Tibial nerve (tissue), 4 donors: Measurements from ENCODE around the gene KCTD11. TPM values are rescaled to one million over a fixed set of nuclear protein-coding genes. Genes with fewer than 3 reads are reported as not detected.
A peak's percentile ranks its signal among the peaks of the same experiment; 100 is the strongest.

Experiments
- DNase-seq, 2 donors: peaks; one replicate each; pipeline ENCODE4 v3.0.0-alpha.2; 2019; ENCODE audit warnings: low spot score in 2 of 2
- H3K27ac ChIP-seq, 4 donors: fragments of 200-600 bp; sonication (generic) in 3 of 4; one replicate each; pipeline ENCODE4 v1.5.1; 2017 to 2019; ENCODE audit warnings: mild to moderate bottlenecking in 1 of 4
- H3K27me3 ChIP-seq, 2 donors: fragments of 200-600 bp; sonication (generic) in 1 of 2; one replicate each; pipeline versions ENCODE4 v1.5.1 to v1.6.0; 2017 to 2019
- H3K36me3 ChIP-seq, 3 donors: fragments of 200-600 bp; sonication (generic); one replicate each; pipeline ENCODE4 v1.5.1; 2018 to 2019
- H3K4me1 ChIP-seq, 4 donors: fragments of 200-600 bp; sonication (generic) in 3 of 4; one replicate each; pipeline ENCODE4 v1.5.1; 2017 to 2019
- H3K4me3 ChIP-seq, 4 donors: fragments of 200-600 bp; sonication (generic) in 3 of 4; one replicate each; pipeline ENCODE4 v1.5.1; 2017 to 2019; ENCODE audit warnings: mild to moderate bottlenecking in 1 of 4, moderate library complexity in 1 of 4
- H3K9me3 ChIP-seq, 4 donors: fragments of 200-600 bp; sonication (generic) in 3 of 4; one replicate each; pipeline ENCODE4 v1.5.1; 2017 to 2019
- CTCF ChIP-seq, 5 experiments: fragments of 200-600 bp in 3 of 5; fragments of 450-650 bp in 2 of 5; sonication (generic) in 3 of 5; IDR thresholded peaks; one replicate each; pipeline ENCODE4 v1.5.1; 2016 to 2019; ENCODE audit warnings: antibody characterized with exemption in 5 of 5, mild to moderate bottlenecking in 3 of 5, moderate library complexity in 2 of 5
- EP300 ChIP-seq, 2 donors: sonication (generic); formaldehyde crosslinking; IDR thresholded peaks; one replicate each; pipeline ENCODE4 v1.6.1; 2017; ENCODE audit warnings: antibody characterized with exemption in 2 of 2, mild to moderate bottlenecking in 1 of 2
- POLR2A ChIP-seq, 2 donors: fragments of 450-650 bp; IDR thresholded peaks; one replicate each; pipeline ENCODE4 v1.6.1; 2017; ENCODE audit warnings: antibody characterized with exemption in 2 of 2, mild to moderate bottlenecking in 2 of 2, moderate library complexity in 2 of 2
- WGBS, 2 donors: methylation state at CpG; one replicate each; pipeline ENCODE4 v1.1.5; 2018; 5-methylcytosine and 5-hydroxymethylcytosine counted together
- total RNA-seq, 4 donors: library from RNA; depleted of rRNA; stranded (reverse); fragments of >200 nt; gene quantifications; one replicate each; pipeline ENCODE4 v1.1.0, GENCODE V29; 2016

The KCTD11 gene
- total RNA-seq, 4 donors from 2014 or later, result 25.3 to 35.4 (median 28.7) TPM

GRCh38 chr17:7392696-7393612 lies 41.0 kb downstream of the KCTD11 start:
- H3K9me3 ChIP-seq, result no peaks in the 10 kb centered on the region
- TF ChIP-seq EP300 (IDR thresholded peaks at IDR 0.05) (no peak), POLR2A (IDR thresholded peaks at IDR 0.05) (no peak), CTCF (IDR thresholded peaks at IDR 0.05) (no peak)
- no peaks in the 10 kb centered on the region for H3K27me3 ChIP-seq
- peak overlapping the region; percentile 77 to 95 (median 88) for H3K4me3 ChIP-seq
- H3K27ac ChIP-seq, result peak overlapping the region in 3 of 4 donors; percentile 90 to 96 (median 92)
- WGBS, 2 donors, result 68% methylated on average over 39 to 42 of the region's 42 CpGs
- peaks cover 0 to 27% (median 15%) of the 10 kb centered on the region in 4 donors for H3K4me1 ChIP-seq
- DNase-seq, result no peak
- H3K36me3 ChIP-seq, result peaks cover 0 to 51% (median 0%) of the 10 kb centered on the region in 3 donors

DNA sequence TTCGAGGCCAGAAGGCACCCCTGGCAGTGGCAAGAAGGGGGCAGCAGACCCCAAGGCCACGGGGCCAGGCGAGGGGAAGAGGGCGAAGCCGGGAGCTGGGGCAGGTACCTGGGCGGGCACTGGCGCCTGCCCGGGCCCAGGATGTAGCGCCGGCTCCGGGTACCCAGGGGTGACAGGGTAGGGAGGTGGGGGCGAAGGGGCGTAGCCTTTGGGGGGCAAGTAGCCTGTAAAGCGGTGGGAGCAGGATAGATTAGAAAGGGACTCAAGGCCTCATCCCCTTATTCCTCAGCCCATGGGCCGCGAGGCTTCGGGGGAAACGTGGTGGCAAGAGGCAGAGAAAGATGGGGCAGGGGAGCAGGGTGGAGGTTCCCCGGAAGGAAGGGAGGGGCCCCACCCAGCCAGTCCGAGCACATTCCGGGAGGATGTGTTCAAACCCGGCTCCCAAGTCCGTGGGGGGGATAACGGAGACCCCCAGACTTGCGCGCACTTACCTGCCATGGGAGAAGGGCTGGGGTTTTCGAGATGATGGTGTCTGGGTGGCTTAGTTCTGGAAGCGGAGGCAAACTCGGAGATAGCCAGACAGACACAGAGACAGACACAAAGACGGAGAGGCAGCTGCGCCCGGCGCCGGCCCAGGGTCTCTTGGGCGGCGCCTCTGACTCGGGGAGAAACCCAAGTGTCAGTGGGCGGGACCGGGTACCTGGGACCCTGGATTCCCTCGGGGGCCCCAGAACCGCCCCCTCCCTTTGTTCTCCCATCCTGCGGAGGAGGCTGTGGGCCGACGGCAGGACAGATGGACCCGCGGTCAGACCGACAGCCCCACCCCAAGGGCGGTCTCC lies 41.9 kb downstream of the KCTD11 start:
- Histone ChIP-seq H3K36me3 (peaks cover 0 to 42% (median 0%) of the 10 kb centered on the region in 3 donors), H3K4me3 (peak overlapping the region; percentile 77 to 95 (median 88)), H3K27ac (peak overlapping the region; percentile 86 to 96 (median 91)), H3K9me3 (no peaks in the 10 kb centered on the region), H3K4me1 (peaks cover 0 to 27% (median 15%) of the 10 kb centered on the region in 4 donors), H3K27me3 (no peaks in the 10 kb centered on the region)
- WGBS, 2 donors, result 4 to 6% methylated on average over 40 to 47 of the region's 48 CpGs
- DNase-seq, result no peak
- TF ChIP-seq EP300 (IDR thresholded peaks at IDR 0.05) (no peak), CTCF (IDR thresholded peaks at IDR 0.05) (no peak), POLR2A (IDR thresholded peaks at IDR 0.05) (no peak)

DNA sequence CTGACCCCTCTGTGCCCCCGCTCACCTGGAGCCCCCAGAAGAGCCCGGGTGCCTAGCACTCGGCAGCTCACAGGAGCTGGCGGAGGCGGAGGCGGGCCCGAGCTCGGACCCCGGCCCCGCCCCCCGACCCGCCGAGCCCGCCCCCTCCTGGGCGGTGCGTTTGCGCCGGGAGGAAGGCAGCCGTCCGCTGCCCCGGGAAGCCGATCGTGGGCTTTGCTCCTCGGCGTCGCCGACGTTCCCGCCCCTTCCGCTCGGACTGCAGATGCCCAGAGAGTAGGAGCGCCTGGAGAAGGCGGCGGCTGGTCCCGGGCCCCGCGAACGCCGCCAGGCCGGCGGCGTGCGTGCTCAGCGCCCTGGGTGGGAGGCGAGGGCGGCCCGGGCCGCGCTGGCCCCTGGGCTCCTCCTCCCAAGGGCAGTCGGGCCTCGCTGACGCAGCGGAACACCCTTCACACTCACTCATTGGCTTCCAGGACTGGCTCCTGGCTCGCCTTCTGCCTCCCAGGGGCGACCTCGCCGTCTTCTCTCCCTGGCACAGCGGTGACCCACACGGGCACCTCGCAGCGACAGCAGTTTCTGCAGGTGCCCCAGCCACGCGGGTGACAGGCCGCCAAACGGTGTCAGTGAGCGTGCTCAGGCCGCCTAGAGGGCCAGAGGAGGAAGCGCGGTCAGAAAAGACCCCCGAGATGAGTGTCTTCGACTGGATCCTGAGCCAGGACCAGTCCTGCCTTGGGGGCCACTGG lies 42.7 kb downstream of the KCTD11 start, which contains the start of gene PLSCR3:
Gene PLSCR3, minus strand, starts transcription at position 74 of the 740 bp plus-strand sequence. CDS start 415 bp downstream, outside the sequence.
- DNase-seq, result peak; percentile 74 to 76
- Histone ChIP-seq H3K27me3 (no peaks in the 10 kb centered on the region), H3K4me3 (peak within 1 kb of the TSS; percentile 77 to 95 (median 88)), H3K9me3 (no peaks in the 10 kb centered on the region), H3K27ac (peak within 1 kb of the TSS; percentile 86 to 96 (median 91)), H3K4me1 (peaks cover 0 to 27% (median 15%) of the 10 kb centered on the region in 4 donors), H3K36me3 (peaks cover 0 to 34% (median 0%) of the 10 kb centered on the region in 3 donors)
- WGBS, 2 donors, result 0% methylated on average over 12 to 23 of the region's 71 CpGs
- peak; percentile 83 to 90 for TF ChIP-seq POLR2A (IDR thresholded peaks at IDR 0.05)
- peak in 4 of 5 experiments; percentile 28 to 72 (median 52) for TF ChIP-seq CTCF (IDR thresholded peaks at IDR 0.05)
- TF ChIP-seq EP300 (IDR thresholded peaks at IDR 0.05), result peak in 1 of 2 donors; percentile 93

DNA sequence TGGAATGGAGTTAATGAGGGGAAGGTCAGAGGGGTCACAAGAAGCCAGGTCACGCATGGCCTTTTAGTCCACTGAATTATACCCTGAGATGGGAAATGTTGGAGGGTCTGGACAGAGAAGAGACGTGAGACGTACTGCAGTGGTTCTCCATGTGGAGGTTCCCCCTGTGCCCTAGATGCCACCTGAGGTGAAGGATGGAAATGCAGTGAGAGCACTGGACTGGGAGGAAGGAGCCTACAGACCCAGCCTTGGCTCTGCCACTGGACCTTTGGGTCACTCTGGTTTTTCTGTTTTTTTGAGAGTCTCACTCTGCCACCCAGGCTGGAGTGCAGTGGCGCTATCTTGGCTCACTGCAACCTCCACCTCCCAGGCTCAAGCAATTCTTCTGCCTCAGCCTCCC lies 44.2 kb downstream of the KCTD11 start:
- Histone ChIP-seq H3K27ac (no peak overlapping the region), H3K4me1 (peaks cover 0 to 32% (median 15%) of the 10 kb centered on the region in 4 donors), H3K36me3 (peaks cover 0 to 19% (median 0%) of the 10 kb centered on the region in 3 donors), H3K9me3 (no peaks in the 10 kb centered on the region), H3K27me3 (no peaks in the 10 kb centered on the region), H3K4me3 (no peak overlapping the region)
- 87 to 89% methylated on average over 4 of the region's 4 CpGs for WGBS, 2 donors
- TF ChIP-seq POLR2A (IDR thresholded peaks at IDR 0.05) (no peak), CTCF (IDR thresholded peaks at IDR 0.05) (no peak), EP300 (IDR thresholded peaks at IDR 0.05) (no peak)
- DNase-seq, result no peak
